K562 (cell line): ENCODE measurements around the gene CEBPE. TPM values are rescaled to one million over a fixed set of nuclear protein-coding genes. Genes with fewer than 3 reads are reported as not detected.

Experiments
- ATAC-seq: fragments of 200-7000 bp; cut with Tn5 transposase; 3 replicates; pipeline ENCODE4 v1.9.1; 2020; ENCODE audit warnings: moderate library complexity
- BruUV-seq: library from RNA; stranded (reverse); fragments of 400-500 nt; replicated peaks from 2 replicates; lab custom pipeline; 2021; lab: Mats Ljungman, UMichigan
- CTCF ChIA-PET: fragments of 300-600 bp; formaldehyde crosslinking; extraction: SDS; loops from one replicate; lab custom pipeline; 2021; ENCODE audit warnings: low intra/inter-chr PET ratio; lab: Yijun Ruan, JAX
- POLR2A ChIA-PET: fragments of 300-600, 350-650 bp; sonication (Branson Sonifier 250); formaldehyde crosslinking; extraction: SDS; loops from one replicate; lab custom pipeline; 2021; ENCODE audit warnings: antibody characterized with exemption, inconsistent platforms; lab: Yijun Ruan, JAX
- DNase-seq, 4 experiments: peaks; one replicate each; pipeline versions ENCODE4 v3.0.0 to v3.0.0-alpha.2; 2011 to 2018; ENCODE audit warnings: low spot score in 3 of 4, mixed read lengths in 3 of 4; ENCODE audit errors: extremely low read depth in 1 of 4
- FAIRE-seq: peaks from 2 replicates; lab custom pipeline; 2011; peaks lifted over from hg19 to GRCh38; lab: Jason Lieb, UNC
- H2AFZ ChIP-seq: 2 replicates; pipeline ENCODE4 v1.6.0; 2011; ENCODE audit warnings: low read depth, low read length, control low read depth, inconsistent platforms
- H3K27ac ChIP-seq: fragments of 200-600 bp; 3 replicates; pipeline ENCODE4 v1.8.0; 2011; ENCODE audit warnings: low read depth, mild to moderate bottlenecking, control low read depth, inconsistent platforms, low read length, moderate library complexity, mixed read lengths; ENCODE audit errors: extremely low read depth
- H3K27me3 ChIP-seq, 2 experiments: fragments of 300-600 bp in 1 of 2; 2 replicates in 1 of 2; 3 replicates in 1 of 2; pipeline versions ENCODE4 v1.6.0 to v1.8.0; 2011; ENCODE audit warnings: inconsistent platforms in 2 of 2, low read length in 2 of 2, mild to moderate bottlenecking in 1 of 2, mixed read lengths in 1 of 2, moderate library complexity in 1 of 2; ENCODE audit not compliant: control insufficient read depth in 2 of 2, insufficient read depth in 2 of 2
- H3K36me3 ChIP-seq: fragments of 300-600 bp; 3 replicates; pipeline ENCODE4 v1.8.0; 2011; ENCODE audit warnings: mild to moderate bottlenecking, low read length, inconsistent platforms; ENCODE audit not compliant: control insufficient read depth, insufficient read depth
- H3K4me1 ChIP-seq, 2 experiments: fragments of 200-600 bp in 1 of 2; replicated peaks in 1 of 2; 2 replicates in 1 of 2; 3 replicates in 1 of 2; pipeline versions ENCODE4 v1.5.1 to v1.8.0; 2011; ENCODE audit warnings: inconsistent platforms in 2 of 2, low read length in 2 of 2, mild to moderate bottlenecking in 1 of 2, mixed read lengths in 1 of 2, moderate library complexity in 1 of 2; ENCODE audit not compliant: control insufficient read depth in 2 of 2, insufficient read depth in 2 of 2
- H3K4me2 ChIP-seq: 2 replicates; pipeline ENCODE4 v1.6.1; 2011; ENCODE audit warnings: low read length, control low read depth, inconsistent platforms, mixed read lengths; ENCODE audit not compliant: insufficient read depth
- H3K4me3 ChIP-seq: fragments of 200-600 bp; sonication (generic), shearing (Covaris generic); 2 replicates; pipeline ENCODE4 v1.5.1; 2016; ENCODE audit warnings: control low read depth, inconsistent platforms
- H3K79me2 ChIP-seq: fragments of 200-600 bp; 3 replicates; pipeline ENCODE4 v1.8.0; 2011; ENCODE audit warnings: low read length, inconsistent platforms; ENCODE audit not compliant: control insufficient read depth, insufficient read depth
- H3K9ac ChIP-seq, 2 experiments: 2 replicates each; pipeline versions ENCODE4 v1.6.0 to v1.6.1; 2011; ENCODE audit warnings: low read depth in 2 of 2, low read length in 2 of 2, control low read depth in 1 of 2, inconsistent platforms in 1 of 2, mild to moderate bottlenecking in 1 of 2, mixed read lengths in 1 of 2; ENCODE audit not compliant: insufficient read depth in 1 of 2
- H3K9me1 ChIP-seq: one replicate; pipeline ENCODE4 v1.6.0; 2011; ENCODE audit warnings: inconsistent platforms, mild to moderate bottlenecking, low read length, moderate library complexity; ENCODE audit not compliant: control insufficient read depth, insufficient read depth
- H3K9me3 ChIP-seq: replicated peaks from 2 replicates; pipeline ENCODE4 v1.5.1; 2011; ENCODE audit warnings: low read depth, low read length, inconsistent platforms; ENCODE audit not compliant: control insufficient read depth, insufficient read depth
- H4K20me1 ChIP-seq: replicated peaks from 2 replicates; pipeline ENCODE4 v1.6.1; 2011; ENCODE audit warnings: low read length, inconsistent platforms, mixed read lengths; ENCODE audit not compliant: control insufficient read depth, insufficient read depth
- AFF1 ChIP-seq, 2 experiments: fragments of 450-650 bp; IDR thresholded peaks; 2 replicates each; pipeline ENCODE4 v1.6.1; 2018; ENCODE audit warnings: mild to moderate bottlenecking in 2 of 2, low read depth in 1 of 2; ENCODE audit not compliant: partially characterized antibody in 2 of 2
- DPF2 ChIP-seq: fragments of 450-650 bp; IDR thresholded peaks from 2 replicates; pipeline ENCODE4 v1.6.1; 2016
- ID3 ChIP-seq, 2 experiments: fragments of 250-450 bp in 1 of 2; fragments of 450-650 bp in 1 of 2; sonication (Bioruptor Pico) in 1 of 2; IDR thresholded peaks; 2 replicates each; pipeline versions ENCODE4 v1.6.1 to v1.8.0; 2016 to 2021; ENCODE audit warnings: mild to moderate bottlenecking in 2 of 2, moderate library complexity in 2 of 2, missing compliant biosample characterization in 1 of 2, missing genetic modification characterization in 1 of 2
- MBD1 ChIP-seq: fragments of 250-450 bp; sonication (Bioruptor Pico); IDR thresholded peaks from 2 replicates; pipeline ENCODE4 v1.8.0; 2022; ENCODE audit warnings: inconsistent platforms
- TCFL5 ChIP-seq: fragments of 250-450 bp; sonication (Bioruptor Pico); conservative IDR thresholded peaks from 2 replicates; pipeline ENCODE4 v1.6.1; 2021; ENCODE audit warnings: mild to moderate bottlenecking, moderate library complexity, matching md5 sums
- ZBTB34 ChIP-seq: fragments of 250-450 bp; sonication (Bioruptor Pico); IDR thresholded peaks from 2 replicates; pipeline ENCODE4 v1.8.0; 2021; ENCODE audit warnings: mild to moderate bottlenecking, moderate library complexity
- ZNF282 ChIP-seq: sonication (generic); formaldehyde crosslinking; IDR thresholded peaks from 2 replicates; pipeline ENCODE4 v1.8.1; 2023; ENCODE audit warnings: missing genetic modification reagents
- ZNF316 ChIP-seq: fragments of 450-650 bp; IDR thresholded peaks from 2 replicates; pipeline ENCODE4 v1.6.1; 2016
- ZNF57 ChIP-seq: fragments of 450-650 bp; formaldehyde crosslinking; IDR thresholded peaks from 2 replicates; pipeline ENCODE4 v1.4.0; 2020; ENCODE audit warnings: mild to moderate bottlenecking, moderate library complexity
- ZNF639 ChIP-seq, 2 experiments: fragments of 200-800 bp in 1 of 2; sonication (Bioruptor generic) in 1 of 2; sonication (generic) in 1 of 2; formaldehyde crosslinking in 1 of 2; IDR thresholded peaks in 1 of 2; conservative IDR thresholded peaks in 1 of 2; 2 replicates each; pipeline versions ENCODE4 v1.5.0 to v1.6.1; 2016 to 2020; ENCODE audit warnings: missing compliant biosample characterization in 1 of 2, missing genetic modification characterization in 1 of 2, missing genetic modification reagents in 1 of 2
- WGBS: fragments of 100-300 bp; shearing (Covaris generic); methylation state at CpG from one replicate; pipeline ENCODE4 v1.1.6; 2016; ENCODE audit warnings: low coverage, mixed read lengths; ENCODE audit not compliant: insufficient coverage; ENCODE audit errors: missing lambda C conversion rate; 5-methylcytosine and 5-hydroxymethylcytosine counted together
- in situ Hi-C: fragments of 300-500 bp; cut with MboI; formaldehyde crosslinking; loops from 4 replicates; pipeline ENCODE4 v1.15.0; 2018; ENCODE audit warnings: inconsistent platforms, mixed read lengths
- intact Hi-C: fragments of 100-400 bp; cut with micrococcal nuclease; formaldehyde crosslinking; loops from 2 replicates; pipeline ENCODE4 v1.14.2; 2022
- polyA plus RNA-seq, 8 experiments: library from polyadenylated mRNA; depleted of rRNA in 4 of 8; stranded (reverse) in 5 of 8; unstranded in 3 of 8; fragments of >200 nt; fragmentation: Nextera tagmentation in 2 of 8; fragmentation: Illumina TruSeq in 1 of 8; extraction: Ambion mirVana in 2 of 8; extraction: Trizol in 1 of 8; gene quantifications; 2 replicates each; pipeline versions ENCODE4 v1.2.1 to v1.2.3, GENCODE V29; 2011 to 2014; ENCODE audit warnings: inconsistent platforms in 1 of 8, missing spikeins in 1 of 8
- total RNA-seq, 7 experiments: library from RNA; depleted of rRNA in 6 of 7; stranded (reverse); fragments of >200 nt in 6 of 7; fragmentation: Illumina TruSeq in 2 of 7; extraction: Trizol in 2 of 7; gene quantifications; 2 replicates each; pipeline versions ENCODE4 v1.2.1 to v1.2.3, GENCODE V29; 2011 to 2021; ENCODE audit warnings: low replicate concordance in 1 of 7

CEBPE gene
- total and polyA plus RNA-seq, 9 of the 15 experiments (the other 6 are each of a cell fraction or from before 2014, with no cell fraction given) = 0.09 to 0.15 (median 0.13) TPM; not detected in 6

GRCh38 chr14:23160924-23161522, 42.0 kb upstream of the CEBPE start (continued):
- TF ChIP-seq ZBTB34 (CRISPR knock-in tag) (no peak), ID3 (CRISPR knock-in tag; IDR thresholded peaks at IDR 0.05) (no peak), ID3 (tag; IDR thresholded peaks at IDR 0.05) (peak; percentile 52; the same call in 1 of the 2 replicates), TCFL5 (no peak), ZNF57 (CRISPR knock-in tag) (no peak), MBD1 (no peak)

GRCh38 chr14:23159532-23159931, 40.5 kb upstream of the CEBPE start:
- Histone ChIP-seq H3K4me2 (no peak overlapping the region), H3K79me2 (no peaks in the 10 kb centered on the region), H4K20me1 (no peaks in the 10 kb centered on the region), H3K4me3 (no peak overlapping the region), H2AFZ (peak overlapping the region; percentile 65; the same call in 1 of the 2 replicates), H3K4me1 (peaks cover 55 to 66% of the 10 kb centered on the region in 2 experiments), H3K36me3 (no peaks in the 10 kb centered on the region), H3K9me1 (no peaks in the 10 kb centered on the region), H3K27ac (no peak overlapping the region), H3K27me3 (no peaks in the 10 kb centered on the region), H3K9ac (no peak overlapping the region), H3K9me3 (no peaks in the 10 kb centered on the region)
- FAIRE-seq = peak; percentile 32
- DNase-seq = no peak
- intact Hi-C loops (no loop called here), in situ Hi-C loops (no loop called here)
- 50% methylated on average over 1 of the region's 1 CpG for WGBS
- BruUV-seq = no TSS peak
- ATAC-seq = no peak
- ChIA-PET CTCF (no interaction called here), POLR2A (no interaction called here)
- TF ChIP-seq ZNF639 (CRISPR knock-in tag; conservative IDR thresholded peaks at IDR 0.05 in 1 of 2, IDR thresholded peaks at IDR 0.05 in 1 of 2) (no peak), AFF1 (IDR thresholded peaks at IDR 0.05; ENCODE audit: low read depth in 1 of 2, partially characterized antibody in 2 of 2) (no peak), ZNF316 (no peak), ZNF282 (no peak), DPF2 (no peak)
